Measurements from ENCODE around the gene FAM120B. TPM values are rescaled to one million over a fixed set of nuclear protein-coding genes. Genes with fewer than 3 reads are reported as not detected.

Gene FAM120B
- total RNA-seq, 1 donor from 2014 or later: 19.7 TPM

DNA sequence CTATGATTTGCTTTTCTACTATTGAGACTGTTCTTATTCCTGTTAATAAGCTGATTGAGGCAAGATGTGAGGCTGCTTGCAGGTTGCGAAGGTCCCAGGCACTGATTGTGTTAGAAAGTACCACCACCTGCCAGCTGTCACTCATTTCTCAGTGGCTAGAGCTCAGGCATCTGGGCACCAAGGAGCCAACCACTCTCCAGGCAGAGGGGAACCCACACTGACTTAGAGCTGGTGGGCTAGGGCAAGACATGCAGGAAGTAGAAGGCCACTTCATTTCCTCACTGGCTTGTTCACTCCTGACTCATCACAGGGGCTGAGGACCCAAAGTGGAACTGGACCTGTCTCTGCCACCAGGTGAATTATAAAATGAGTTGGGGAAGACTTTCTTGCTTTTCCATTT, 7.9 kb upstream of the FAM120B start:
- DNase-seq (ENCODE audit: low spot score): no peak
- H3K4me1 Mint-ChIP-seq: peaks cover 46% of the 10 kb centered on the region
- peaks cover 18% of the 10 kb centered on the region for H3K36me3 Mint-ChIP-seq
- Histone ChIP-seq H3K9me3 (ENCODE audit: low read depth) (no peaks in the 10 kb centered on the region), H3K4me2 (peak overlapping the region; percentile 100), H3K36me3 (no peaks in the 10 kb centered on the region), H3K27me3 (peaks cover 13% of the 10 kb centered on the region), H3K79me2 (ENCODE audit: low read depth) (no peaks in the 10 kb centered on the region), H3K4me1 (peaks cover 46% of the 10 kb centered on the region), H3K4me3 (peak overlapping the region; percentile 94), H3K9ac (no peak overlapping the region), H3K27ac (no peak overlapping the region), H4K20me1 (ENCODE audit: low read depth) (no peaks in the 10 kb centered on the region), H2AFZ (replicated peaks) (no peak overlapping the region), H3F3A (ENCODE audit: low read depth) (peaks cover 50% of the 10 kb centered on the region)
- H3K27ac Mint-ChIP-seq: peak overlapping the region; percentile 85
- no peak overlapping the region for H3K4me3 Mint-ChIP-seq
- TF ChIP-seq, protein P1, sequence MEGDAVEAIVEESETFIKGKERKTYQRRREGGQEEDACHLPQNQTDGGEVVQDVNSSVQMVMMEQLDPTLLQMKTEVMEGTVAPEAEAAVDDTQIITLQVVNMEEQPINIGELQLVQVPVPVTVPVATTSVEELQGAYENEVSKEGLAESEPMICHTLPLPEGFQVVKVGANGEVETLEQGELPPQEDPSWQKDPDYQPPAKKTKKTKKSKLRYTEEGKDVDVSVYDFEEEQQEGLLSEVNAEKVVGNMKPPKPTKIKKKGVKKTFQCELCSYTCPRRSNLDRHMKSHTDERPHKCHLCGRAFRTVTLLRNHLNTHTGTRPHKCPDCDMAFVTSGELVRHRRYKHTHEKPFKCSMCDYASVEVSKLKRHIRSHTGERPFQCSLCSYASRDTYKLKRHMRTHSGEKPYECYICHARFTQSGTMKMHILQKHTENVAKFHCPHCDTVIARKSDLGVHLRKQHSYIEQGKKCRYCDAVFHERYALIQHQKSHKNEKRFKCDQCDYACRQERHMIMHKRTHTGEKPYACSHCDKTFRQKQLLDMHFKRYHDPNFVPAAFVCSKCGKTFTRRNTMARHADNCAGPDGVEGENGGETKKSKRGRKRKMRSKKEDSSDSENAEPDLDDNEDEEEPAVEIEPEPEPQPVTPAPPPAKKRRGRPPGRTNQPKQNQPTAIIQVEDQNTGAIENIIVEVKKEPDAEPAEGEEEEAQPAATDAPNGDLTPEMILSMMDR (IDR thresholded peaks at IDR 0.05): no peak
- TF ChIP-seq EZH2phosphoT487 (IDR thresholded peaks at IDR 0.05) (no peak), EZH2 (IDR thresholded peaks at IDR 0.05) (no peak)
- peaks cover 12% of the 10 kb centered on the region for H3K27me3 Mint-ChIP-seq (ENCODE audit: insufficient read depth, low read depth)
- H3K9me3 Mint-ChIP-seq: peaks cover 31% of the 10 kb centered on the region

DNA sequence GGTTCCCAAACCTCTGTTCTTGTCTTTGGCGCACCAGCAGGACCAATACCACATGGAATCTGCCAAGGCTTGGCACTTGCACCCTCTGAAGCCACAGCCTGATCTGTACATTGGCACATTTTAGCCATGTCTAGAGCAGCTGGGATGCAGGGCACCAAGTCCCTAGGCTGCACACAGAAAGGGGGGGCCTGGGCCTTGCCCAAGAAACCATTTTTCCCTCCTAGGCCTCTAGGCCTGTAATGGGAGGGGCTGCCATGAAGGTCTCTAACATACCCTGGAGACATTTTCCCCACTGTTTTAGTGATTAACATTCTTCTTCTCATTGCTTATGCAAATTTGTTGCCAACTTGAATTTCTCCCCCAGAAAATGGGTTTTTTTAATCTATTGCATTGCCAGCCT, 5.4 kb upstream of the FAM120B start:
- H3K27ac ChIP-seq: no peak overlapping the region
- H3K27me3 ChIP-seq: peaks cover 9% of the 10 kb centered on the region
- H3F3A ChIP-seq (ENCODE audit: low read depth): peaks cover 32% of the 10 kb centered on the region
- no peak overlapping the region for H3K4me3 ChIP-seq
- H3K9me3 Mint-ChIP-seq: peaks cover 42% of the 10 kb centered on the region
- TF ChIP-seq, protein P1 (IDR thresholded peaks at IDR 0.05): no peak
- TF ChIP-seq EZH2 (IDR thresholded peaks at IDR 0.05) (no peak), EZH2phosphoT487 (IDR thresholded peaks at IDR 0.05) (no peak)
- peaks cover 4% of the 10 kb centered on the region for H3K27me3 Mint-ChIP-seq (ENCODE audit: insufficient read depth, low read depth)
- no peak overlapping the region for H3K9ac ChIP-seq
- peaks cover 4% of the 10 kb centered on the region for H3K36me3 ChIP-seq
- peaks cover 6% of the 10 kb centered on the region for H3K79me2 ChIP-seq (ENCODE audit: low read depth)
- H3K4me1 Mint-ChIP-seq: peaks cover 43% of the 10 kb centered on the region
- no peak overlapping the region for H3K4me3 Mint-ChIP-seq
- no peak overlapping the region for H3K4me2 ChIP-seq
- no peaks in the 10 kb centered on the region for H3K9me3 ChIP-seq (ENCODE audit: low read depth)
- peaks cover 27% of the 10 kb centered on the region for H3K4me1 ChIP-seq
- no peak for DNase-seq (ENCODE audit: low spot score)
- H3K36me3 Mint-ChIP-seq: peaks cover 24% of the 10 kb centered on the region
- H2AFZ ChIP-seq (replicated peaks): no peak overlapping the region
- no peaks in the 10 kb centered on the region for H4K20me1 ChIP-seq (ENCODE audit: low read depth)
- no peak overlapping the region for H3K27ac Mint-ChIP-seq

DNA sequence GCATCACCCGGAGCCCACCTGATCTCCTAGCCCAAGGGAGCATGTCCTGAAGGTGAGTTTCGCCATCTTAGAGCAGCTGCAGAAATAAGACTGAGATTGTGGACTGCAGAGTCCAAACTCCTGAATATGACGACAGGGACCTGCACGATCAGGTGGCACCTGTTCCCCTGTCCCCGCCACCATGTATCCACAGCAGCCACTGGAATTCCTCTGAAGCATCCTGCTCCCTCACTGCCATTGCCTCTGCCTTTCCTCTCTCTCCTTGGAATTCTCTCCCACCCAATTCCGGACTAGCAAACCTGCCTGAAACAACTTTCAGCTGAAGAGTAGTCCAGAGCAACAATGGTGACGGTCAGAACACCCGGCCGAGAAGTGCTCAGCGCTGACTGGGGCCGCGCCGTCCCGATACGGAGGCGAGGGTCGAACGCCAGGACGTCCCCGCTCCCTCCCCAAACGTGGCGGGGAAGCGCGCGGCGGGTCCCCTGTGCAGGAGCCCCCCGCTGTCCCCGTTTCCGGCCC, 694 bp upstream of the FAM120B start:
- Histone ChIP-seq H3F3A (ENCODE audit: low read depth) (peaks cover 13% of the 10 kb centered on the region), H3K9me3 (ENCODE audit: low read depth) (no peaks in the 10 kb centered on the region), H3K36me3 (peaks cover 4% of the 10 kb centered on the region), H3K27me3 (peaks cover 9% of the 10 kb centered on the region), H3K4me3 (peak overlapping the region; percentile 55), H3K4me2 (peak overlapping the region; percentile 80), H3K79me2 (ENCODE audit: low read depth) (peaks cover 50% of the 10 kb centered on the region), H2AFZ (replicated peaks) (peak overlapping the region; percentile 48), H3K9ac (no peak overlapping the region), H3K4me1 (peaks cover 25% of the 10 kb centered on the region), H3K27ac (no peak overlapping the region), H4K20me1 (ENCODE audit: low read depth) (peaks cover 34% of the 10 kb centered on the region)
- Mint-ChIP-seq H3K9me3 (peaks cover 34% of the 10 kb centered on the region), H3K36me3 (peaks cover 23% of the 10 kb centered on the region), H3K27ac (peak overlapping the region; percentile 33), H3K27me3 (ENCODE audit: insufficient read depth, low read depth) (peaks cover 8% of the 10 kb centered on the region), H3K4me3 (peak overlapping the region; percentile 90), H3K4me1 (peaks cover 36% of the 10 kb centered on the region)
- TF ChIP-seq, protein P1 (IDR thresholded peaks at IDR 0.05): no peak
- TF ChIP-seq EZH2phosphoT487 (IDR thresholded peaks at IDR 0.05) (no peak), EZH2 (IDR thresholded peaks at IDR 0.05) (no peak)
- DNase-seq (ENCODE audit: low spot score): no peak
